ENCODE results near the gene TMEM14C.

DNA sequence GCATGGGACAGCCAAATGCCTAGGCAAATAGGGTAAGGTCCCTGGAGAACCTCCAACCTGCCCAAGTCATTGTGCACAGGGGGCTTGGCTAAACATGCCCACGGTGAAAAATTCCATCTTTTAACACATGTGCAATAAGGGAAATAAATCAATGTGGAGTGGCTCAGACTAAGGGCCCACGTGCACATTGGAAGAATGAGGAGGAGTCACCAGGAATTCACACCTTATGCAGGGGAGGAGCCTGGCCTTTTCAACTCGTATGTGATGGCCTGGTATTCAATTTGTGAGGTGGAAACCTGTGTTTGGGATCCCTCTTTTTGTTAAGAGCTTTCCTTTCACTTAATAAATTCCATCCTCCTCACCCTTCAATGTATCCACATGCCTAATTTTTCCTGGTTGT, 41.1 kb upstream of the TMEM14C start:
- TF ChIP-seq POLR2A (IDR thresholded peaks at IDR 0.05; ENCODE audit: low read length) (no peak), SMC3 (IDR thresholded peaks at IDR 0.05) (no peak)
- TF ChIP-seq, protein P1, sequence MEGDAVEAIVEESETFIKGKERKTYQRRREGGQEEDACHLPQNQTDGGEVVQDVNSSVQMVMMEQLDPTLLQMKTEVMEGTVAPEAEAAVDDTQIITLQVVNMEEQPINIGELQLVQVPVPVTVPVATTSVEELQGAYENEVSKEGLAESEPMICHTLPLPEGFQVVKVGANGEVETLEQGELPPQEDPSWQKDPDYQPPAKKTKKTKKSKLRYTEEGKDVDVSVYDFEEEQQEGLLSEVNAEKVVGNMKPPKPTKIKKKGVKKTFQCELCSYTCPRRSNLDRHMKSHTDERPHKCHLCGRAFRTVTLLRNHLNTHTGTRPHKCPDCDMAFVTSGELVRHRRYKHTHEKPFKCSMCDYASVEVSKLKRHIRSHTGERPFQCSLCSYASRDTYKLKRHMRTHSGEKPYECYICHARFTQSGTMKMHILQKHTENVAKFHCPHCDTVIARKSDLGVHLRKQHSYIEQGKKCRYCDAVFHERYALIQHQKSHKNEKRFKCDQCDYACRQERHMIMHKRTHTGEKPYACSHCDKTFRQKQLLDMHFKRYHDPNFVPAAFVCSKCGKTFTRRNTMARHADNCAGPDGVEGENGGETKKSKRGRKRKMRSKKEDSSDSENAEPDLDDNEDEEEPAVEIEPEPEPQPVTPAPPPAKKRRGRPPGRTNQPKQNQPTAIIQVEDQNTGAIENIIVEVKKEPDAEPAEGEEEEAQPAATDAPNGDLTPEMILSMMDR (IDR thresholded peaks at IDR 0.05) = no peak
- TF ChIP-seq, protein P2, sequence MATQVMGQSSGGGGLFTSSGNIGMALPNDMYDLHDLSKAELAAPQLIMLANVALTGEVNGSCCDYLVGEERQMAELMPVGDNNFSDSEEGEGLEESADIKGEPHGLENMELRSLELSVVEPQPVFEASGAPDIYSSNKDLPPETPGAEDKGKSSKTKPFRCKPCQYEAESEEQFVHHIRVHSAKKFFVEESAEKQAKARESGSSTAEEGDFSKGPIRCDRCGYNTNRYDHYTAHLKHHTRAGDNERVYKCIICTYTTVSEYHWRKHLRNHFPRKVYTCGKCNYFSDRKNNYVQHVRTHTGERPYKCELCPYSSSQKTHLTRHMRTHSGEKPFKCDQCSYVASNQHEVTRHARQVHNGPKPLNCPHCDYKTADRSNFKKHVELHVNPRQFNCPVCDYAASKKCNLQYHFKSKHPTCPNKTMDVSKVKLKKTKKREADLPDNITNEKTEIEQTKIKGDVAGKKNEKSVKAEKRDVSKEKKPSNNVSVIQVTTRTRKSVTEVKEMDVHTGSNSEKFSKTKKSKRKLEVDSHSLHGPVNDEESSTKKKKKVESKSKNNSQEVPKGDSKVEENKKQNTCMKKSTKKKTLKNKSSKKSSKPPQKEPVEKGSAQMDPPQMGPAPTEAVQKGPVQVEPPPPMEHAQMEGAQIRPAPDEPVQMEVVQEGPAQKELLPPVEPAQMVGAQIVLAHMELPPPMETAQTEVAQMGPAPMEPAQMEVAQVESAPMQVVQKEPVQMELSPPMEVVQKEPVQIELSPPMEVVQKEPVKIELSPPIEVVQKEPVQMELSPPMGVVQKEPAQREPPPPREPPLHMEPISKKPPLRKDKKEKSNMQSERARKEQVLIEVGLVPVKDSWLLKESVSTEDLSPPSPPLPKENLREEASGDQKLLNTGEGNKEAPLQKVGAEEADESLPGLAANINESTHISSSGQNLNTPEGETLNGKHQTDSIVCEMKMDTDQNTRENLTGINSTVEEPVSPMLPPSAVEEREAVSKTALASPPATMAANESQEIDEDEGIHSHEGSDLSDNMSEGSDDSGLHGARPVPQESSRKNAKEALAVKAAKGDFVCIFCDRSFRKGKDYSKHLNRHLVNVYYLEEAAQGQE (IDR thresholded peaks at IDR 0.05) = no peak

All from A549 (cell line).